GM10248 (cell line): ENCODE data around the gene NOA1.

ENCODE experiments used
- CTCF ChIA-PET: fragments of 300-600 bp; sonication (Branson Sonifier 250); formaldehyde crosslinking; extraction: SDS; loops from one replicate; lab custom pipeline; 2021; ENCODE audit warnings: antibody characterized with exemption; lab: Yijun Ruan, JAX
- POLR2A ChIA-PET: fragments of 350-650 bp; sonication (Branson Sonifier 250); formaldehyde crosslinking; extraction: SDS; loops from one replicate; lab custom pipeline; 2020; ENCODE audit warnings: antibody characterized with exemption; lab: Yijun Ruan, JAX
- DNase-seq: peaks from one replicate; pipeline ENCODE4 v3.0.0; 2012; ENCODE audit errors: extremely low spot score
- TF ChIP-seq, protein P1 (sequence below): IDR thresholded peaks from 2 replicates; pipeline ENCODE4 v1.5.1; 2012; ENCODE audit warnings: mild to moderate bottlenecking, low read depth; ENCODE audit errors: extremely low read depth, missing control alignments, control extremely low read depth

Gene NOA1

DNA sequence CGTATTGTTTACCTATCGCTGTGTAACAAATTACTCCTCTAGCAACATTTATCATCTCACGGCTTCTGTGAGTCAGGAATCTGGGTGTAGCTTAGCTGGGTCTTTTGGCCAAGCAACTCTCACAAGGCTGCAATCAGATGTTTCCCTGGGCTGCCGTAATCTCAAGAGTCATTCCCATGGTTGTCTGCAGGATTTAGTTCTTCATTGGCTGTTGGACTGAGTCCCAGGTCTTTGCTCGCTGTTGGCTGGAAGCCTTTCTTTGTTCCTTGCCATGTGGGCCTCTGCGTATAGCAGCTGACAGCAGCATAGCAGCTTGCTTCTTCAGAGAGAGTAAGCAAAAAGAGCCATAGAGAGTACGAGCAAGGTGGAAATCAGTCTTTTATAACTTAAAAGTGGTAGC, 18.1 kb upstream of the NOA1 start:
- ChIA-PET POLR2A (no interaction called here), CTCF (interaction anchor here (1.1 to 1.7 kb wide), 3 partner anchors 9 to 16 kb away, joined by 5 to 6 read pairs (median 5); no protein-coding TSS in a partner anchor)

DNA sequence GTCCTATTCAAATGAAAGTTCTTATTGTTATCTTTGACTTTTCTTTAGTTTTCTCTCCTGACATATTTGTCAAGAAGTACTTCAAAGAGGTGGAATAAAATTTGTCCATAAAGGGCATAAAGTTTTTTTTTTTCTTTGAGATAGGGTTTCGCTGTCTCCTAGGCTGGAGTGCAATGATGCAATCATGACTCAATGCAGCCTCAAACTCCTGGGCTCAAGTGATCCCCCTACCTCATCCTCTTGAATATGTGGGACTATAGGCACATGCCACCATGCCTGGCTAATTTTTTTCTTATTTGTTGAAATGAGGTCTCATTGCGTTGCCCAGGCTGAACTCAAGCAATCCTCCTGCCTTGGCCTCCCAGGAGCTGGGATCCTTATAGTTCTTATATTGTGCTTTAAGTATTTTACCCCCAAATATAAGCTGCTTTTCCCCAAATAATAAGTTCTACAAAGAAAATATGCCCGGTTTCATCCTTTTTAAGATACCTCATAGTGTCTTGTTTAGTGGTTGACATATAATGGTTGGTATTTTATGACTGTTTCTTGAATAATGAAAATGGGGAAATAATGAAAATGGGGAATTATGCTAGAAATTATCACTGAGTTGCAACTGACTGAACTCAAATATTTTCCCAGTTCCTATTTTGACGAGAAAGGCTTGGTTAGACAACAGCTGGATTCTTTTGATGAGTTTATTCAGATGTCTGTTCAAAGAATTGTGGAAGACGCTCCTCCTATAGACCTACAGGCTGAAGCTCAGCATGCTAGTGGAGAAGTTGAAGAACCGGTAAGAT, 12.9 kb upstream of the NOA1 start:
- ChIA-PET POLR2A (interaction anchor here (0.6 to 1.3 kb wide), 3 partner anchors 11 to 1576 kb away, joined by 4 to 6 read pairs (median 6); partner anchors contain the start of genes NOA1 and POLR2B), CTCF (interaction anchor here (1.0 to 3.4 kb wide), 5 partner anchors 9 to 18 kb away, joined by 4 to 12 read pairs (median 9); partner anchors contain the start of genes NOA1 and POLR2B)
- DNase-seq: no peak
- TF ChIP-seq, protein P1, sequence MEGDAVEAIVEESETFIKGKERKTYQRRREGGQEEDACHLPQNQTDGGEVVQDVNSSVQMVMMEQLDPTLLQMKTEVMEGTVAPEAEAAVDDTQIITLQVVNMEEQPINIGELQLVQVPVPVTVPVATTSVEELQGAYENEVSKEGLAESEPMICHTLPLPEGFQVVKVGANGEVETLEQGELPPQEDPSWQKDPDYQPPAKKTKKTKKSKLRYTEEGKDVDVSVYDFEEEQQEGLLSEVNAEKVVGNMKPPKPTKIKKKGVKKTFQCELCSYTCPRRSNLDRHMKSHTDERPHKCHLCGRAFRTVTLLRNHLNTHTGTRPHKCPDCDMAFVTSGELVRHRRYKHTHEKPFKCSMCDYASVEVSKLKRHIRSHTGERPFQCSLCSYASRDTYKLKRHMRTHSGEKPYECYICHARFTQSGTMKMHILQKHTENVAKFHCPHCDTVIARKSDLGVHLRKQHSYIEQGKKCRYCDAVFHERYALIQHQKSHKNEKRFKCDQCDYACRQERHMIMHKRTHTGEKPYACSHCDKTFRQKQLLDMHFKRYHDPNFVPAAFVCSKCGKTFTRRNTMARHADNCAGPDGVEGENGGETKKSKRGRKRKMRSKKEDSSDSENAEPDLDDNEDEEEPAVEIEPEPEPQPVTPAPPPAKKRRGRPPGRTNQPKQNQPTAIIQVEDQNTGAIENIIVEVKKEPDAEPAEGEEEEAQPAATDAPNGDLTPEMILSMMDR: no peak

More for the DNA sequence above, 18.1 kb upstream of the NOA1 start:
- no peak for DNase-seq
- TF ChIP-seq, protein P1: no peak

DNA sequence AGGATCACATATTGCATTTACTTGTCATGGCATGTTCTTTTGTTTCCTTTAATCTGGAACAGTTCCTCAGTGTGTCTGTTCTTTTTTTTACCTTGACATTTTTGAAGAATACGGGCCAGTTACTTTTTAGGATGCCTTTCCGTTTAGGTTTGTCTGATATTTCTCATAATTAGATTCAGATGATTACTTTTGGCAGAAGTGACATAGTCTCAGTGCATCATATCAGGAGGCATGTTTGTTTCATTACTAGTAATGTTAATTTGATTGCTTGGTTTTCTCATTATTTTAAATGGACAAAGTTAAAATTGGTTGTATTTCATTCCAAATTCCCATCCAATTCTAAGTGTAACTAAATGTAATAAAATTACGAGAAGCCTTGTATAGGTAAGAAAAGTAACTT, 9.5 kb upstream of the NOA1 start:
- ChIA-PET POLR2A (interaction anchor here (1.7 kb wide), 1 partner anchor 9 kb away, joined by 12 read pairs; the partner anchor contains the start of genes NOA1 and POLR2B), CTCF (interaction anchor here (1.2 to 3.4 kb wide), 4 partner anchors 9 to 21 kb away, joined by 3 to 12 read pairs (median 5); no protein-coding TSS in a partner anchor)
- TF ChIP-seq, protein P1: no peak
- no peak for DNase-seq

DNA sequence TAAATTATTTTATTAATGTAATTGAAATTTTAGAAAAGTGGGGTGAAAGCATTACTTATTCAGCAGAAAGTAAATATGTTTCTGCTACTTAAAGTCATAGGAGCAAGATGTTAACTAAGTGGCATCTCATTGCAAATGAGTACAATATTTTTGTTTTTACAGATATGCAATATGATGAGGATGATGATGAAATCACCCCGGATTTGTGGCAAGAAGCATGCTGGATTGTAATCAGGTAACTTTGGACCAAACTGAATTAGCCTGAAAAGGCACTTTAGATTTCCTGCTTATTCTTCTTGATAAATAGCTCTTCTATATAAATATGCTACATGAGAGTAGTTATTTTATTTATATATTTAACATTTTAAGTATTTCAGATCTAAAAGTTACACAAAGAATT, 8.8 kb upstream of the NOA1 start:
- POLR2A ChIA-PET: no interaction called here
- no peak for DNase-seq
- TF ChIP-seq, protein P1: no peak
- CTCF ChIA-PET: interaction anchor here (1.2 to 2.0 kb wide), 2 partner anchors 10 to 11 kb away, joined by 3 to 5 read pairs; no protein-coding TSS in a partner anchor

DNA sequence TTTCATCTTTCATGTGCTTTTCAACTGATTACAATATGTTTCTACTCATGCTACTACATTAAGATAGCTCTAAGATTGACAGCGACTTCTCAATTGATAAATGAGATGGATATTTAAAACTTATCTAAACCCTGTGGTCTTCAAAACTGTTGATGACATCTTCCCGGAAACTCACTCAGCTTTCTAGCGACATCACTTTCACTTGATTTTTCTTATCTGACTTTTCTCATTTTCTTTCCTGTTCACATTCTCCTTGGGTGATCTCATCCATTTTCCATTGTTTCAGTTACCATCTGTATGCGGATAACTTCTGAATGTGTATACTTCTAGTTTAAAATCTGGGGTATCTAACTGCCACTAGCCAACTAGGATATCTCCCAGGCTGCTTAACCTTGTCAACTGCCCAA, 4.4 kb upstream of the NOA1 start:
- TF ChIP-seq, protein P1: no peak
- ChIA-PET POLR2A (no interaction called here), CTCF (interaction anchor here (0.9 kb wide), 1 partner anchor 26 kb away, joined by 3 read pairs; no protein-coding TSS in a partner anchor)
- DNase-seq: no peak

DNA sequence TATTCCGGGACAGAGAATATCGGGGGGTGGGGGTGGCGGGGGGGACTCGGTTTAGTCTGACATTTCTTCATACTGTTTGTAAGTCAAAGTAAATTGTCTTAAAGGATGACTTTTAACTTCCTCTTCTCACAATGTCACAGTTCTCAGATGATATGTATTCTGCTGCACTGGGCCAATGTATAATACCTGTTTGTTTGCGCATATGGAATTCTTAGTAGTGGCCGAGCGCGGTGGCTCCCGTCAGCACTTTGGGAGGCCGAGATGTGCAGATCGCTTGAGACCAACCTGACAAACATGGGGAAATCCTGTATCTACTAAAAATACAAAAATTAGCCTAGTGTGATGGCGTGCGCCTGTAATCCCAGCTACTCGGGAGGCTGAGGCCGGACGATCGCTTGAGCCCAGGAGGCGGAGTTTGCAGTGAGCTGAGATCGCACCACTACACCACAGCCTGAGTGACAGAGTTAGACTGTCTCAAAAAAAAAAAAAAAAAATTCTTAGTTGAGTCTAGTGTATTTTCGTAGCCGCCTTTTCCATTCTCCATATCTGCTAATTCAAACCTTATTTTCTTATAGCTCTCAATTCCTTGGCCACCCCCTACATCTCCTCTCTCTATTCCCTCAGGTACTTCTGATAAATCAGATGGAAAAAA, 2.1 kb upstream of the NOA1 start:
- ChIA-PET CTCF (interaction anchor here (0.6 to 4.4 kb wide), 9 partner anchors 8 to 52 kb away, joined by 3 to 18 read pairs (median 4); no protein-coding TSS in a partner anchor), POLR2A (interaction anchor here (0.6 to 1.2 kb wide), 4 partner anchors 11 to 542 kb away, joined by 3 to 6 read pairs (median 4); no protein-coding TSS in a partner anchor)
- TF ChIP-seq, protein P1: no peak
- no peak for DNase-seq
